Transverse colon (tissue), 4 donors: ENCODE results near the gene LMF2. TPM values are rescaled to one million over a fixed set of nuclear protein-coding genes. Genes with fewer than 3 reads are reported as not detected.

Experiments used
- DNase-seq: peaks from one replicate; pipeline ENCODE4 v3.0.0-alpha.2; 2019
- H3K27ac ChIP-seq, 4 donors: fragments of 200-600 bp; sonication (generic); 2 replicates each; pipeline ENCODE4 v1.5.1; 2016 to 2018; ENCODE audit warnings: inconsistent platforms in 4 of 4
- H3K27me3 ChIP-seq: fragments of 200-600 bp; sonication (generic); 2 replicates; pipeline ENCODE4 v1.5.1; 2017; ENCODE audit warnings: inconsistent platforms
- H3K36me3 ChIP-seq, 4 donors: fragments of 200-600 bp; sonication (generic); 2 replicates each; pipeline ENCODE4 v1.5.1; 2017 to 2019; ENCODE audit warnings: inconsistent platforms in 4 of 4
- H3K4me1 ChIP-seq, 4 donors: fragments of 200-600 bp; sonication (generic); 2 replicates each; pipeline ENCODE4 v1.5.1; 2017 to 2020; ENCODE audit warnings: inconsistent platforms in 4 of 4
- H3K4me3 ChIP-seq, 4 donors: fragments of 200-600 bp; sonication (generic); 1 replicate in 1 of 4; 2 replicates in 3 of 4; pipeline versions ENCODE4 v1.5.1 to v1.6.1; 2017 to 2019; ENCODE audit warnings: inconsistent platforms in 4 of 4
- H3K9me3 ChIP-seq, 2 donors: fragments of 200-600 bp; sonication (generic); 2 replicates each; pipeline ENCODE4 v1.5.1; 2017 to 2019; ENCODE audit warnings: inconsistent platforms in 2 of 2
- CTCF ChIP-seq, 5 experiments: fragments of 200-600 bp in 3 of 5; fragments of 450-650 bp in 2 of 5; sonication (generic) in 3 of 5; IDR thresholded peaks; 1 replicate in 2 of 5; 2 replicates in 3 of 5; pipeline ENCODE4 v1.5.1; 2016 to 2017; ENCODE audit warnings: antibody characterized with exemption in 5 of 5, inconsistent platforms in 3 of 5, mild to moderate bottlenecking in 2 of 5, moderate library complexity in 1 of 5
- EP300 ChIP-seq: sonication (generic); formaldehyde crosslinking; IDR thresholded peaks from one replicate; pipeline ENCODE4 v1.6.1; 2017; ENCODE audit warnings: antibody characterized with exemption, low read depth
- POLR2A ChIP-seq: fragments of 450-650 bp; IDR thresholded peaks from one replicate; pipeline ENCODE4 v1.6.1; 2016; ENCODE audit warnings: antibody characterized with exemption, mild to moderate bottlenecking, moderate library complexity
- POLR2AphosphoS5 ChIP-seq, 3 donors: sonication (generic); formaldehyde crosslinking; IDR thresholded peaks; one replicate each; pipeline ENCODE4 v1.6.1; 2016; ENCODE audit warnings: antibody characterized with exemption in 3 of 3
- WGBS, 2 donors: methylation state at CpG; one replicate each; pipeline ENCODE4 v1.1.5; 2018; ENCODE audit warnings: low coverage in 1 of 2; 5-methylcytosine and 5-hydroxymethylcytosine counted together
- in situ Hi-C, 4 donors: fragments of 200-750 bp; cut with MboI; loops; one replicate each; pipeline versions ENCODE4 v1.15.0 to v1.15.1; 2017; ENCODE audit warnings: low sequenced_read_pairs in 3 of 4, low pct_ligation_motif_present in 1 of 4, low pct_unique_long_range_greater_than_20kb in 1 of 4
- intact Hi-C: fragments of 100-400 bp; cut with DNase I; formaldehyde crosslinking; loops from one replicate; pipeline ENCODE4 v1.15.1; 2023; ENCODE audit warnings: low total_unique reads
- total RNA-seq, 4 donors: library from RNA; depleted of rRNA; stranded (reverse); fragments of >200 nt; gene quantifications; one replicate each; pipeline ENCODE4 v1.1.0, GENCODE V29; 2016

Gene LMF2
- total RNA-seq, 4 donors from 2014 or later = 54.0 to 119 (median 79.9) TPM

GRCh38 chr22:50505776-50506610, 1.5 kb downstream of the LMF2 start:
- H3K27ac ChIP-seq = no peak overlapping the region
- in situ Hi-C loops (no loop called here), intact Hi-C loops (no loop called here)
- 90 to 94% methylated on average over 2 to 40 of the region's 41 CpGs for WGBS, 2 donors
- peaks cover 8 to 30% (median 21%) of the 10 kb centered on the region in 4 donors for H3K4me1 ChIP-seq
- no peaks in the 10 kb centered on the region for H3K9me3 ChIP-seq
- peaks cover 0 to 4% (median 0%) of the 10 kb centered on the region in 4 donors for H3K36me3 ChIP-seq
- H3K4me3 ChIP-seq = peak overlapping the region in 1 of 4 donors; percentile 97
- TF ChIP-seq POLR2A (no peak), EP300 (no peak), CTCF (IDR thresholded peaks at IDR 0.05) (no peak), POLR2AphosphoS5 (IDR thresholded peaks at IDR 0.05) (no peak)
- DNase-seq = no peak
- no peaks in the 10 kb centered on the region for H3K27me3 ChIP-seq

- Histone ChIP-seq H3K4me1 (peaks cover 8 to 30% (median 21%) of the 10 kb centered on the region in 4 donors), H3K27ac (no peak overlapping the region), H3K36me3 (peaks cover 0 to 4% (median 0%) of the 10 kb centered on the region in 4 donors), H3K27me3 (no peaks in the 10 kb centered on the region), H3K9me3 (no peaks in the 10 kb centered on the region), H3K4me3 (no peak overlapping the region)
- in situ Hi-C loops = no loop called here
- TF ChIP-seq POLR2AphosphoS5 (IDR thresholded peaks at IDR 0.05) (no peak), EP300 (no peak), CTCF (IDR thresholded peaks at IDR 0.05) (no peak), POLR2A (no peak)
- 92% methylated on average over 14 of the region's 14 CpGs; no CpG with 5 or more reads in 1 of the 2 donors for WGBS, 2 donors
- no peak for DNase-seq
- intact Hi-C loops = no loop called here
These were observed 2.2 kb downstream of the LMF2 start for GRCh38 chr22:50505276-50505775.

- DNase-seq = no peak
These were observed 2.9 kb downstream of the LMF2 start for GRCh38 chr22:50504369-50505211.

GRCh38 chr22:50503475-50504145, 3.9 kb downstream of the LMF2 start:
- TF ChIP-seq POLR2A (no peak), CTCF (IDR thresholded peaks at IDR 0.05) (no peak), POLR2AphosphoS5 (IDR thresholded peaks at IDR 0.05) (no peak), EP300 (no peak)
- Histone ChIP-seq H3K4me1 (peaks cover 8 to 21% (median 12%) of the 10 kb centered on the region in 4 donors), H3K36me3 (peaks cover 0 to 4% (median 0%) of the 10 kb centered on the region in 4 donors), H3K27me3 (no peaks in the 10 kb centered on the region), H3K4me3 (no peak overlapping the region), H3K27ac (no peak overlapping the region), H3K9me3 (no peaks in the 10 kb centered on the region)
- intact Hi-C loops (no loop called here), in situ Hi-C loops (no loop called here)
- WGBS, 2 donors = 97% methylated on average over 20 of the region's 26 CpGs; no CpG with 5 or more reads in 1 of the 2 donors
- DNase-seq = no peak

More at GRCh38 chr22:50504369-50505211, 2.9 kb downstream of the LMF2 start:
- intact Hi-C loops = no loop called here
- in situ Hi-C loops = no loop called here
- no peaks in the 10 kb centered on the region for H3K9me3 ChIP-seq
- no peaks in the 10 kb centered on the region for H3K27me3 ChIP-seq
- 93% methylated on average over 44 of the region's 44 CpGs; no CpG with 5 or more reads in 1 of the 2 donors for WGBS, 2 donors
- peaks cover 0 to 4% (median 0%) of the 10 kb centered on the region in 4 donors for H3K36me3 ChIP-seq
- H3K27ac ChIP-seq = no peak overlapping the region
- peaks cover 8 to 30% (median 20%) of the 10 kb centered on the region in 4 donors for H3K4me1 ChIP-seq
- TF ChIP-seq EP300 (no peak), POLR2A (no peak)
- no peak overlapping the region for H3K4me3 ChIP-seq
